Nephron (organoid): ENCODE data around the gene KLHDC10.

Experiments used
- H3K27ac Mint-ChIP-seq, 3 experiments: 2 replicates each; pipeline ENCODE4 v1.8.0; 2020; ENCODE audit warnings: mixed read lengths in 3 of 3, mild to moderate bottlenecking in 2 of 3, moderate library complexity in 1 of 3
- H3K27me3 Mint-ChIP-seq: 2 replicates; pipeline ENCODE4 v1.8.0; 2021; ENCODE audit warnings: low read depth, mild to moderate bottlenecking, moderate library complexity, mixed read lengths
- H3K36me3 Mint-ChIP-seq: 2 replicates; pipeline ENCODE4 v1.8.0; 2020; ENCODE audit warnings: low read depth, mixed read lengths
- H3K4me1 Mint-ChIP-seq: 2 replicates; pipeline ENCODE4 v1.8.0; 2020; ENCODE audit warnings: mixed read lengths
- H3K4me3 Mint-ChIP-seq, 3 experiments: 2 replicates each; pipeline ENCODE4 v1.8.0; 2020; ENCODE audit warnings: mild to moderate bottlenecking in 3 of 3, mixed read lengths in 3 of 3, moderate library complexity in 2 of 3
- H3K9me3 Mint-ChIP-seq: 2 replicates; pipeline ENCODE4 v1.8.0; 2020; ENCODE audit warnings: mixed read lengths
- TF ChIP-seq, protein P1 (sequence below), 3 experiments: fragments of 200-600 bp; sonication (generic); IDR thresholded peaks; one replicate each; pipeline ENCODE4 v1.5.0; 2021; ENCODE audit warnings: antibody characterized with exemption in 3 of 3; ENCODE audit not compliant: unreplicated experiment in 3 of 3

The KLHDC10 gene

DNA sequence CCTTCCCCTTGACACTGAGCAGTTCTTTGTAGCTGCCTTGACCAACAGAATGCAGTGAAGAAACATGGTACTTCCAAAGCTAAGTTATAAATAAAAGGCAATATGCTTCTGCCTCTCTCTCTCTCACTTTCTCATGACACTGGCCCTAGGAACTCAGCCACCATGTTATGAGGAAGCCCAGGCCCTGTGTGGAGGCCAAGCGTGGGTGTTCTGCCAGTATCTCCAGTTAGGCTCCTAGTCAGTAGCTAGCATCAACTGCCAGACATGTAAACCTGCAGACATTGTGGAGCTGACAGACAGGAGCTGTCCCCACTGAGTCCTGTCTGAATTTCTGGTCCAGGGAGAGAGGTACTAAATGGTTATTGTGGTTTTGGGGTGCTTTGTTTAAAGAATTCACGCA is 89.7 kb downstream of the KLHDC10 start:
- Mint-ChIP-seq H3K4me3 (no peak overlapping the region), H3K4me1 (peaks cover 16% of the 10 kb centered on the region)

DNA sequence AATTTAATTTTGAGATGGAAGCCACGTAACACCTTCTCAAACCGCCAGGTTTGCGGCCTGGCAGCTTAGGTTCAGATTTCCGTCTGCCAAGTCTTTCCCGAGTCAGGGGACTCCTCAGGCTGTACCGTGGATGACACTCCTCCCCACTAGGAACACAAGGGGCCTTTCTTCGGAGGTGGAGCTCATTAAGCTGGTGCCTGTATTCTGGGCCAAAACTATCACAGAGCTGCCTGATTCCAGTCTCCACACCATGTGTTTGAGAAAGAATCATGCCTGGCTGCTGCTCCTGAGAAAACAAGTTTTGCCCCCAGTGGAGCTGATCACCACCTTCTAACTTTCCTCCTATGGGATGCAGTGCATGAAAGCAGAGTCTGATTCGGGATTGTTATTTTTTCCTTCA is 90.1 kb downstream of the KLHDC10 start:
- Mint-ChIP-seq H3K4me3 (no peak overlapping the region), H3K4me1 (peaks cover 16% of the 10 kb centered on the region), H3K9me3 (peaks cover 2% of the 10 kb centered on the region), H3K36me3 (peaks cover 67% of the 10 kb centered on the region), H3K27me3 (no peaks in the 10 kb centered on the region), H3K27ac (no peak overlapping the region)
- TF ChIP-seq, protein P1, sequence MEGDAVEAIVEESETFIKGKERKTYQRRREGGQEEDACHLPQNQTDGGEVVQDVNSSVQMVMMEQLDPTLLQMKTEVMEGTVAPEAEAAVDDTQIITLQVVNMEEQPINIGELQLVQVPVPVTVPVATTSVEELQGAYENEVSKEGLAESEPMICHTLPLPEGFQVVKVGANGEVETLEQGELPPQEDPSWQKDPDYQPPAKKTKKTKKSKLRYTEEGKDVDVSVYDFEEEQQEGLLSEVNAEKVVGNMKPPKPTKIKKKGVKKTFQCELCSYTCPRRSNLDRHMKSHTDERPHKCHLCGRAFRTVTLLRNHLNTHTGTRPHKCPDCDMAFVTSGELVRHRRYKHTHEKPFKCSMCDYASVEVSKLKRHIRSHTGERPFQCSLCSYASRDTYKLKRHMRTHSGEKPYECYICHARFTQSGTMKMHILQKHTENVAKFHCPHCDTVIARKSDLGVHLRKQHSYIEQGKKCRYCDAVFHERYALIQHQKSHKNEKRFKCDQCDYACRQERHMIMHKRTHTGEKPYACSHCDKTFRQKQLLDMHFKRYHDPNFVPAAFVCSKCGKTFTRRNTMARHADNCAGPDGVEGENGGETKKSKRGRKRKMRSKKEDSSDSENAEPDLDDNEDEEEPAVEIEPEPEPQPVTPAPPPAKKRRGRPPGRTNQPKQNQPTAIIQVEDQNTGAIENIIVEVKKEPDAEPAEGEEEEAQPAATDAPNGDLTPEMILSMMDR (IDR thresholded peaks at IDR 0.05; ENCODE audit: unreplicated experiment in 3 of 3) = no peak

More for the DNA sequence above, 89.7 kb downstream of the KLHDC10 start:
- H3K36me3 Mint-ChIP-seq = peaks cover 68% of the 10 kb centered on the region
- peaks cover 3% of the 10 kb centered on the region for H3K9me3 Mint-ChIP-seq
- H3K27me3 Mint-ChIP-seq = no peaks in the 10 kb centered on the region
- TF ChIP-seq, protein P1 (IDR thresholded peaks at IDR 0.05; ENCODE audit: unreplicated experiment in 3 of 3) = no peak
- no peak overlapping the region for H3K27ac Mint-ChIP-seq

DNA sequence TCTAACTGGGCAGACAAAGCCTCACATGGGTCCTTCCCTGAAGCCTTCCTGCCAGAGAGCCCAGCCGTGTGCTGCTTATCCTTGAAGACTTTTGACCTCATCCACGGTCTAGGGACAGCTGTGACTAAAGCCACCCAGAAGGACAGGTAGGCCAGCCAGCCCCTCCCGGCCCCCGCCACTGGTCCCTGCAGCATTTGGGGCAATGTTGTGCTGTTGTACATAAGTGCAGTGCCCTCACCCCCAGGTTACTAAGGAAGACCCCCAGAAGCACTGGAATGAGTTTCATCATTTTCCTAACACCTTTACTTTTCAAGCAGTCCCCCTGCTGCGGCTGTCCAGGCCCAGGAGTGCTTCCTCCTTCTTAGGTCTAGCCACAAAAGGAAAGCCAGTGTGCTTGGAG is 91.9 kb downstream of the KLHDC10 start:
- no peak overlapping the region for H3K4me3 Mint-ChIP-seq
- TF ChIP-seq, protein P1 (IDR thresholded peaks at IDR 0.05; ENCODE audit: unreplicated experiment in 3 of 3) = no peak
- H3K27ac Mint-ChIP-seq = no peak overlapping the region
- no peaks in the 10 kb centered on the region for H3K9me3 Mint-ChIP-seq
- no peaks in the 10 kb centered on the region for H3K27me3 Mint-ChIP-seq
- peaks cover 64% of the 10 kb centered on the region for H3K36me3 Mint-ChIP-seq
- H3K4me1 Mint-ChIP-seq = peaks cover 16% of the 10 kb centered on the region

DNA sequence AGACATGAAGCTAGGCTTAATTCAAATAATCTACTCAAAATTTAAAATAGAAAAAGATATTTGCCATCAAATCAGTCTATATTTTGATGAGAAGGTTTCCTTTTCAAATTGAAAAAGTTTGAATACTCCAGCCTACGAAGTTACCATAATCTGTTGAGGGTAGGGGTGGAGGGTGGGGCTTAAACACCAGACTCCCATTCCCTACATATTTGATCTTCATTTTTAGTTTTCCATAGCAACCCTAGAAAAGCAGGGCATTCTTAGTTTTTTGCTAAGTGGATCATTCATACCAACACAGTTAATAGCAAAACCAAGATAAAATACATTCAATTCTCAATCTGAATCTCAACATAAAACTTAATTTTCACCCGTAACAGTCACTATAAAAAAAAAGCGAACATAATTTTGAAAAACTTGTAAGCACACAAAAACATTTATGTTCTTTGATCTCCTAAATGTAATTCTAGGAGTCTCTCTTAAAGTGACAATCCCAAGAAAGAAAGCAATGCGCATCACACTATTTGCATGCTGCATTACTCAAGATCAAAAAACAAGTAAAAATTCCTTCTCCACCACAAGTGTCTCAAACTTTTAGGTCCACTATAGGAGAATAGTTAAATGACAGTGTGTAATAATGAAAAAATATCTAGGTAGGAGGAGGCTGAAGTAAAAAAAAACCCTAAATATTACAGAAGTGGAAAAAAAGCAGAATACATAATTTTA is 104.1 kb downstream of the KLHDC10 start:
- H3K9me3 Mint-ChIP-seq = no peaks in the 10 kb centered on the region
- TF ChIP-seq, protein P1 (IDR thresholded peaks at IDR 0.05; ENCODE audit: unreplicated experiment in 3 of 3) = no peak
- H3K4me1 Mint-ChIP-seq = no peaks in the 10 kb centered on the region
- H3K36me3 Mint-ChIP-seq = peaks cover 66% of the 10 kb centered on the region
- H3K4me3 Mint-ChIP-seq = no peak overlapping the region
- H3K27ac Mint-ChIP-seq = peak overlapping the region in 1 of 3 experiments; percentile 60
- H3K27me3 Mint-ChIP-seq = no peaks in the 10 kb centered on the region

DNA sequence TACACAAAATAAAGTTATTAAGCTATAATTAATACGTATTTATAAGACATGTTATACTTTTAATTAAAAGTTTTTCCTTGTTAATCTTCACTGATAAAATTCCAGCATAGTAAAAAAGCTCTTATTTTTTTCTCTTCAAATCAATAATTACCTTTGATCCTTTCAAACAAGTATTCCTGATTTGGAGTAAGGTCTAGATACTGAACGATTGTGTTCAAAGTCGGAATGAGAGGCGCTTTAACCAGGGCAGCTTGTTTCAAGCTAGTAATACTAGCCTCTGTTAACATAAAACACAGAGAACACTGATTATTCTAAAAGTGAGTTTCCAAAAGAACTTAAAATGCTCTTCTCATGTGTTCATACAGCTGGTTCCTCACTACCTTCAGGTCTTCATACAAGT is 107.9 kb downstream of the KLHDC10 start:
- Mint-ChIP-seq H3K9me3 (no peaks in the 10 kb centered on the region), H3K36me3 (peaks cover 63% of the 10 kb centered on the region), H3K27me3 (no peaks in the 10 kb centered on the region), H3K4me3 (no peak overlapping the region), H3K4me1 (peaks cover 4% of the 10 kb centered on the region), H3K27ac (no peak overlapping the region)
- TF ChIP-seq, protein P1 (IDR thresholded peaks at IDR 0.05; ENCODE audit: unreplicated experiment in 3 of 3) = no peak

DNA sequence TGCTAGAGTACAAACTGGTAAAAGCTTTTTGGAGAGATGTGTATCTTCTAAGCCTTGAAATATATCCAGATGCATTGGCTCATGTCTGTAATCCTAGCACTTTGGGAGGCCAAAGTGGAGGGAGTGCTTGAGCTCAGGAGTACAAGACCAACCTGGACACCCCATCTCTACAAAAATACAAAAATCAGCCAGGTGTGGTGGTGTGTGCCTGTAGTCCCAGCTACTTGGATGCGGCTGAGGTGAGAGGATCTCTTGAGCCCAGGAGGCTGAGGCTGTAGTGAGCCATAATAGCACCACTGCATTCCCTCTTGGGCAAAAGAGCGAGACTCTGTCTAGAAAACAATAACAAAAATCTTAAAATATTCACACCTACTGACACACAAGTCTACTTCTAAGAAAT is 109.3 kb downstream of the KLHDC10 start:
- Mint-ChIP-seq H3K36me3 (peaks cover 61% of the 10 kb centered on the region), H3K9me3 (no peaks in the 10 kb centered on the region), H3K4me3 (no peak overlapping the region), H3K27me3 (no peaks in the 10 kb centered on the region), H3K4me1 (peaks cover 8% of the 10 kb centered on the region), H3K27ac (no peak overlapping the region)
- TF ChIP-seq, protein P1 (IDR thresholded peaks at IDR 0.05; ENCODE audit: unreplicated experiment in 3 of 3) = no peak
